HL-60 (cell line): Measurements from ENCODE around the gene TFF3.

Source experiments
- DNase-seq, 2 experiments: peaks; one replicate each; pipeline ENCODE4 v3.0.0-alpha.2; 2010 to 2020; ENCODE audit warnings: low read depth in 1 of 2, low spot score in 1 of 2
- H3K27ac ChIP-seq: fragments of 250-450 bp; sonication (Bioruptor Pico); replicated peaks from 2 replicates; pipeline ENCODE4 v1.5.1; 2020; ENCODE audit warnings: mild to moderate bottlenecking, moderate library complexity
- H3K27me3 ChIP-seq: fragments of 250-450 bp; sonication (Bioruptor Pico); 2 replicates; pipeline ENCODE4 v1.5.1; 2021; ENCODE audit warnings: mild to moderate bottlenecking, moderate library complexity; ENCODE audit not compliant: insufficient read depth, poor library complexity, severe bottlenecking
- H3K4me3 ChIP-seq: replicated peaks from 2 replicates; pipeline ENCODE4 v1.5.1; 2011; ENCODE audit warnings: mild to moderate bottlenecking, control low read depth, low read length; ENCODE audit not compliant: insufficient read depth
- GABPA ChIP-seq: IDR thresholded peaks from 2 replicates; pipeline ENCODE4 v1.6.1; 2012; ENCODE audit warnings: low read depth
- POLR2AphosphoS5 ChIP-seq: IDR thresholded peaks from 2 replicates; pipeline ENCODE4 v1.6.1; 2012; ENCODE audit warnings: low read depth
- SPI1 ChIP-seq: IDR thresholded peaks from 2 replicates; pipeline ENCODE4 v1.6.1; 2012; ENCODE audit warnings: low read depth, mild to moderate bottlenecking, borderline replicate concordance
- TF ChIP-seq, protein P1 (sequence below): IDR thresholded peaks from one replicate; pipeline ENCODE4 v1.5.1; 2011; ENCODE audit warnings: low read length, control low read depth, inconsistent platforms; ENCODE audit not compliant: insufficient read depth
- TF ChIP-seq, protein P2 (sequence below): IDR thresholded peaks from 2 replicates; pipeline ENCODE4 v1.6.1; 2012; ENCODE audit warnings: low read depth; ENCODE audit not compliant: insufficient replicate concordance

The TFF3 gene

DNA sequence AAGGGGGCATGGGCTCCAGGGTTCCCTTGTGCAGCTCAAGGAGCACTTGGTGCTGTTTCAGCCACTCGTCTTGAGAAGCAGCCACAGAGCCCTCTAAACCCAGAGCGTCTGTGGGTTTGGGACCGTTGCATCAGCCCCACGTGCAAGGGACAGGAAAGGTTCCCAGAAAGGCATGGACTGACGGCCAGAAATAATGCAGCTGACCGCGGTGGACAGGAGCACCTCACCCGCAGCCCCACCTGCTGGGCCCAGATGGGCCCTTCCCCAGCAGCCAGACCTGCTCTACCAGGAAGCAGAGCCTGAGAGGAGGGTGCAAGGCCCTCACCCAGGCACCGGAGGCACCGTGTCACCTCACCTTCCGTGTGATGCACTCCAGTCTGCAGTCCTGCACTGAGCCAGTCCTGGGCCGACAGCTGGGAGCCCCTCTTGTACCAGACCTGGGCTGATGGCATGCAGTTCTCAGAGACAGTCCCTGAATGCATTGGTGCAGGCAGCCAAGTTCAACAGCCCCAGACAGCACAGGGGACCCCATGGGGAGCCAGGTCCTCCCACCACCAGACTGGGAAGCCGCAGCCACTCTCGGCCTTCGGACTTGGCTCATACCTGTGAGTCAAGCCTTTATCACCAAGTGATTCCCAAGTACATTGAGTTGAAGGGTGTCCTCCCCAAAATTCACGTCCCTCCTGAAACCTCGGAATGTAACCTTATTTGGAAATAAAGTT, 4.8 kb upstream of the TFF3 start:
- H3K27ac ChIP-seq: peak overlapping the region; percentile 70
- peak; percentile 21 to 79 for DNase-seq
- TF ChIP-seq SPI1 (no peak), POLR2AphosphoS5 (no peak), GABPA (no peak)
- TF ChIP-seq, protein P1, sequence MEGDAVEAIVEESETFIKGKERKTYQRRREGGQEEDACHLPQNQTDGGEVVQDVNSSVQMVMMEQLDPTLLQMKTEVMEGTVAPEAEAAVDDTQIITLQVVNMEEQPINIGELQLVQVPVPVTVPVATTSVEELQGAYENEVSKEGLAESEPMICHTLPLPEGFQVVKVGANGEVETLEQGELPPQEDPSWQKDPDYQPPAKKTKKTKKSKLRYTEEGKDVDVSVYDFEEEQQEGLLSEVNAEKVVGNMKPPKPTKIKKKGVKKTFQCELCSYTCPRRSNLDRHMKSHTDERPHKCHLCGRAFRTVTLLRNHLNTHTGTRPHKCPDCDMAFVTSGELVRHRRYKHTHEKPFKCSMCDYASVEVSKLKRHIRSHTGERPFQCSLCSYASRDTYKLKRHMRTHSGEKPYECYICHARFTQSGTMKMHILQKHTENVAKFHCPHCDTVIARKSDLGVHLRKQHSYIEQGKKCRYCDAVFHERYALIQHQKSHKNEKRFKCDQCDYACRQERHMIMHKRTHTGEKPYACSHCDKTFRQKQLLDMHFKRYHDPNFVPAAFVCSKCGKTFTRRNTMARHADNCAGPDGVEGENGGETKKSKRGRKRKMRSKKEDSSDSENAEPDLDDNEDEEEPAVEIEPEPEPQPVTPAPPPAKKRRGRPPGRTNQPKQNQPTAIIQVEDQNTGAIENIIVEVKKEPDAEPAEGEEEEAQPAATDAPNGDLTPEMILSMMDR: no peak
- TF ChIP-seq, protein P2, sequence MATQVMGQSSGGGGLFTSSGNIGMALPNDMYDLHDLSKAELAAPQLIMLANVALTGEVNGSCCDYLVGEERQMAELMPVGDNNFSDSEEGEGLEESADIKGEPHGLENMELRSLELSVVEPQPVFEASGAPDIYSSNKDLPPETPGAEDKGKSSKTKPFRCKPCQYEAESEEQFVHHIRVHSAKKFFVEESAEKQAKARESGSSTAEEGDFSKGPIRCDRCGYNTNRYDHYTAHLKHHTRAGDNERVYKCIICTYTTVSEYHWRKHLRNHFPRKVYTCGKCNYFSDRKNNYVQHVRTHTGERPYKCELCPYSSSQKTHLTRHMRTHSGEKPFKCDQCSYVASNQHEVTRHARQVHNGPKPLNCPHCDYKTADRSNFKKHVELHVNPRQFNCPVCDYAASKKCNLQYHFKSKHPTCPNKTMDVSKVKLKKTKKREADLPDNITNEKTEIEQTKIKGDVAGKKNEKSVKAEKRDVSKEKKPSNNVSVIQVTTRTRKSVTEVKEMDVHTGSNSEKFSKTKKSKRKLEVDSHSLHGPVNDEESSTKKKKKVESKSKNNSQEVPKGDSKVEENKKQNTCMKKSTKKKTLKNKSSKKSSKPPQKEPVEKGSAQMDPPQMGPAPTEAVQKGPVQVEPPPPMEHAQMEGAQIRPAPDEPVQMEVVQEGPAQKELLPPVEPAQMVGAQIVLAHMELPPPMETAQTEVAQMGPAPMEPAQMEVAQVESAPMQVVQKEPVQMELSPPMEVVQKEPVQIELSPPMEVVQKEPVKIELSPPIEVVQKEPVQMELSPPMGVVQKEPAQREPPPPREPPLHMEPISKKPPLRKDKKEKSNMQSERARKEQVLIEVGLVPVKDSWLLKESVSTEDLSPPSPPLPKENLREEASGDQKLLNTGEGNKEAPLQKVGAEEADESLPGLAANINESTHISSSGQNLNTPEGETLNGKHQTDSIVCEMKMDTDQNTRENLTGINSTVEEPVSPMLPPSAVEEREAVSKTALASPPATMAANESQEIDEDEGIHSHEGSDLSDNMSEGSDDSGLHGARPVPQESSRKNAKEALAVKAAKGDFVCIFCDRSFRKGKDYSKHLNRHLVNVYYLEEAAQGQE: no peak
- H3K4me3 ChIP-seq: no peak overlapping the region
- no peaks in the 10 kb centered on the region for H3K27me3 ChIP-seq

DNA sequence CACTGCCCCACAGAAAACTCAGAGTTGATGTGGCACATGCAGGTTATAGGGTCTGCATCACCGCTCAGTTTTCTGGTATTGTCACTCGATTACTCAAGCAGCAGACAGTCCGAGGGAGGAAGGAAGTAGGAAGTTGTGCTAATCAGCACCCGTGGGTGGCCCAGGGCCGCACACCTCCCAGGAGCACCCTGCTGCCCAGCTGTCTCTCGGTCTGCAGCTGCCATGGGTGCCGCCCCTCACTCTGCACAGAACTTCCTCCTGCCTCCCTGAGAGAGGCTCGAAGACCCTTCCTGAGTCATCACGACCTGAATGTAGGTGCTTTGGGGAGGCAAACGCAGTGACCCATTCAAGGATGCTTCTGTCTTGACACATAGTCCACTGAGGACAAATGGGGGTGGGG, 4.2 kb upstream of the TFF3 start:
- Histone ChIP-seq H3K27me3 (no peaks in the 10 kb centered on the region), H3K27ac (peak overlapping the region; percentile 70), H3K4me3 (no peak overlapping the region)
- peak; percentile 44 to 91 for DNase-seq
- no peak for TF ChIP-seq GABPA
- peak; percentile 65; the same call in 1 of the 2 replicates for TF ChIP-seq SPI1
- peak; percentile 85 for TF ChIP-seq POLR2AphosphoS5
- TF ChIP-seq, protein P2: no peak
- TF ChIP-seq, protein P1: no peak

DNA sequence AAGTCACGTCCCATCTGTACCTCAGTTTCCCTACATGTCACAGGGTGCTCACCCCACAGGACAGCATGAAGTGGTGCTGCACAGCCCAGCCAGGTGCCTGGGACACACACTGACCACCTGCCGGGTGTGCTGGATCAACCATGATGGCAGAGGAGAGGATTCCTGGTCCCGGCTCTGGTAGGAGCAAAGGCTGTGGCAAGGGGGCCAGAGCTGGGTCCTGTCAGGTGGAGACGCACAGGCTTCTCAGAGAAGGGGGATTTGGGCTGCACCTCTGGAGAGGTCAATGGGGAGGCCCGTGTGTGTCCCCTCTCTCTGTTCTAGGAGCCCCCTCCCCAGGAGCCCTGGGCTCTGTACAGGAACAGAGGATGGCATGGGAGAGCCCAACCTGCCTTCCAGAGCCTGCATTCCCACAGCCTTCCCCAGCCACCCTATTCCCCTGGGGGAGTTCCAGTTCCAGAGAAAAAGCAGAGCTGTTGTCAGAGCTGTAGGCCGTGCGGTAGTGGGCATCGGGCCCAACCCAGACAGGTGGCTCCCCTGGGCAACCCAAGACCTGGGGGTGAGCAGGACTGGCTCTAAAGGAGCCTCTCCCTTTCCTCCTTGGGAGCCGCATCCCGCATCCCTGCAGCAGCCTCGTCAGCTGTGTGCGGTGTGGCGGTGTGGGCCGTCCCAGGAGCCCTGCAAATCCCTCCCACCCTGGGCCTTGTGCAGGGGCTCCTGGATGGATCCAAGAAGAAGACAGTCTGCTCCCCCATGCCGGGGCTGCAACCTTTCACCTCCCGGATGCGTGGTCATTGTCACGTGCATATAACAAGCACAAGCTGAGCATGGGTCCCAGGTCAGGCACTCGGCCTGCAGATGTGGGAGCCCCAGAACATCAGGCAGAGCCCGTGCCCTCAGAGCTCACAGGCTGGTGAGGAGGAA, 2.9 kb upstream of the TFF3 start:
- DNase-seq: no peak
- Histone ChIP-seq H3K27ac (peak overlapping the region; percentile 70), H3K4me3 (no peak overlapping the region), H3K27me3 (no peaks in the 10 kb centered on the region)
- TF ChIP-seq GABPA (no peak), SPI1 (no peak), POLR2AphosphoS5 (no peak)
- TF ChIP-seq, protein P2: no peak
- TF ChIP-seq, protein P1: no peak
